ENCODE results near the gene ANKHD1.

Gene ANKHD1

DNA sequence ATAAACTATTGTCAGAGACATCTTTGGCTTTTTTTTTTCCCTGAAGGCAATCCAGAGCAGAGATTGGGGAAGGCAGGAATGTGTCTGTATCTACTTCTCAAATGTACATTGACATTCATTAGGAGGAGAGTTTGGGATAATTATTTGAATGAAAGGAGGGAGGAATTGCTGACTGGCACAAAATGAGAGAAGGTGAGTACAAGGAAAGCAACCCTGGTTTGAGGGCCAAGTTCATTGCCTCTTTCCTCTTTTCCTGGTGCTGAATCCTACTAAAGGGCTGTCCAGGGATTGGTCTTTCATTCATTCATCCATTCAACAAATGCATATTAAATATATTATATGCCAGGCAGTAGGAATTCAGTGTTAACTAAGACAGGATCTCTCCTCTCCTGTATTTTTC lies 18.8 kb upstream of the ANKHD1 start:
- TF ChIP-seq, protein P1, sequence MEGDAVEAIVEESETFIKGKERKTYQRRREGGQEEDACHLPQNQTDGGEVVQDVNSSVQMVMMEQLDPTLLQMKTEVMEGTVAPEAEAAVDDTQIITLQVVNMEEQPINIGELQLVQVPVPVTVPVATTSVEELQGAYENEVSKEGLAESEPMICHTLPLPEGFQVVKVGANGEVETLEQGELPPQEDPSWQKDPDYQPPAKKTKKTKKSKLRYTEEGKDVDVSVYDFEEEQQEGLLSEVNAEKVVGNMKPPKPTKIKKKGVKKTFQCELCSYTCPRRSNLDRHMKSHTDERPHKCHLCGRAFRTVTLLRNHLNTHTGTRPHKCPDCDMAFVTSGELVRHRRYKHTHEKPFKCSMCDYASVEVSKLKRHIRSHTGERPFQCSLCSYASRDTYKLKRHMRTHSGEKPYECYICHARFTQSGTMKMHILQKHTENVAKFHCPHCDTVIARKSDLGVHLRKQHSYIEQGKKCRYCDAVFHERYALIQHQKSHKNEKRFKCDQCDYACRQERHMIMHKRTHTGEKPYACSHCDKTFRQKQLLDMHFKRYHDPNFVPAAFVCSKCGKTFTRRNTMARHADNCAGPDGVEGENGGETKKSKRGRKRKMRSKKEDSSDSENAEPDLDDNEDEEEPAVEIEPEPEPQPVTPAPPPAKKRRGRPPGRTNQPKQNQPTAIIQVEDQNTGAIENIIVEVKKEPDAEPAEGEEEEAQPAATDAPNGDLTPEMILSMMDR (conservative IDR thresholded peaks at IDR 0.05): no peak
- H3K27ac ChIP-seq: no peak overlapping the region

DNA sequence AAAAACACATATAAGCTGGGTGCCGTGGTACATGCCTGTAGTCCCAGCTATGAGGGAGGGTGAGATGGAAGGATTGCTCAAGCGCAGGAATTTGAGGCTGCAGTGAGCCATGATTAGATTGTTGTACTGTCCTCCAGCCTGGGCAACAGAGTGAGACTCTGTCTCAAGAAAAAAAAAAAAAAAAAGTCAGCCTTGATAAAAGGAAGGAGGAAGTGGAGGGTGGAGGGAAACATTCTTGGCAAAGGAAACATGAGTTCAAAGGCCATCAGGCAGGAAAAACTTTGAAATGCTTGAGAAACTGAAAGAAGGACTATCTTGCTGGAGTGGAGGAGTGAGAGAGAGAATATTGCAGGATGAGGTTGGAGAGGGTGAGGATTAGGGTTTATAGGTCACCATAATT lies 18.3 kb upstream of the ANKHD1 start:
- H3K27ac ChIP-seq: no peak overlapping the region
- TF ChIP-seq, protein P1 (conservative IDR thresholded peaks at IDR 0.05): no peak

DNA sequence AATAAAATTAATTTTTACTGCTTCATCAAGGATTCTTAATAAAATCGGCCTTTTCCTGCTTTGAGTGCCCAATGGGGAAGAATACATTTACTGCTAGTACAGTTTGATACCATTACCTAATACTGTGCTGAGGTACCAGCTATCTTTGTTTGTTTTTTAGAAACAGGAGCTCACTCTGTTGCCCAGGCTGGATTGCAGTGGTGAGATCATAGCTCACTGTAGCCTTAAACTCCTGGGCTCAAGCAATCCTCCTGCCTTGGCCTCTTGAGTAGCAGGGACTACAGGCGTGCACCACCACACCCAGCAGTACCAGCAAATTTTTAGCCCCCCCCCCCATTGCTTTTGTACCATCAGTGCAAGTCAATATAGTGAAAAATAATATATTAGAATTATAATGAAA lies 13.6 kb upstream of the ANKHD1 start:
- H3K27ac ChIP-seq: no peak overlapping the region

DNA sequence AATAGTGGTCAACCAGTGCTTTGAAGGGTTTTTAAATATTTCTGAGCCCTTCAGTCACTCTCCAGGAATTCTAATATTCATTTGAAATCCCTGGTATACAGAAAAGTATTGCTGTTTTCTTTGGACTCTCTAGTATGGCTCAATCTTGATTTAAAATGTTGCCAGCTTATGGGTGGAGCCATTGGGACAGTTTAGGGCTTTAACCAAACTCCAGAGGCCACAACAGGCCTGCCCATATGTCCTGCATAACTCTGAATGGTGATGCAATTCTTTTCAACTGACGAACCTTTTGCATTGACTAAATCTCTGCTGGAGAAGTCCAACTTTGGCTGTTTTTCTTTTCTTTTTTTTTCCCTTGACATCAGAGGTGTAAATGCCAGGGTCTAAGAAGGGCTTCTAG lies 10.3 kb upstream of the ANKHD1 start:
- TF ChIP-seq, protein P1 (conservative IDR thresholded peaks at IDR 0.05): no peak
- H3K27ac ChIP-seq: no peak overlapping the region

More for the DNA sequence above, 13.6 kb upstream of the ANKHD1 start:
- TF ChIP-seq, protein P1 (conservative IDR thresholded peaks at IDR 0.05): no peak

DNA sequence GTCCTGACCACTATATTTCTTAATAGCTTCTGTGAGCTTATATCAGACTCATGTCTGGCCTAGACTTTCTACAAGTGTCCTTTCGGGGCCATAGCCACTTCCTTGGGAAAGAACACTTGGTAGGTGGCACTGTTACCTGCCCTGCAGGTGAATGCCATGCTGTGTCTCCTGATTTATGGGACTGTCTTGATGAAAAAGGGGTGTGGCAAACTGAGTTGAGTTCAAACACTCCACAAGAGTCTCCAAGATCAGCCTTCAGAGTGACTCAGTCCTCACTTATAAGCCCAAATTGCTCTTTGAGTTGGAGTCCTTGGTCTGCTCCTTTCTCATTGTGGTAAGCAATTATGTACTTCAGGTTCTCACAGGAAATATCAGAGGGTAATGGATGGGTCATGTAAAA lies 9.9 kb upstream of the ANKHD1 start:
- TF ChIP-seq, protein P1 (conservative IDR thresholded peaks at IDR 0.05): no peak
- H3K27ac ChIP-seq: no peak overlapping the region

DNA sequence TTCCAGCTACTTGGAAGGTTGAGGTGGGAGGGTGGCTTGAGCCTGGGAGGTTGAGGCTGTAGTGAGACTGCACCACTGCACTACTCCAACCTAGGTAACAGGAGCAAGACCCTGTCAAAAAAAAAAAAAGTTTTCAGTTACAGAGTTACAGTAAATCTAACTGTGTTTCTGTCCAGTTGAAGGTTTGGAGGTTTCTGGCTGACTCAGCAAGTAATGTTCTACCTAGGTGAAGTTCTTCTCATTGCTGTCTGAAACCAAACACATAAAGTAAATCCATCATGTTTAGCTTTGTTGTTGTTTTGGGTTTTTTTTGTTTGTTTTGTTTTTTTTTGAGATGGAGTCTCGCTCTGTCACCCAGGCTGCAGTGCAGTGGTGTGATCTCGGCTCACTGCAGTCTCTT lies 7.9 kb upstream of the ANKHD1 start:
- H3K27ac ChIP-seq: no peak overlapping the region
- TF ChIP-seq, protein P1 (conservative IDR thresholded peaks at IDR 0.05): no peak

DNA sequence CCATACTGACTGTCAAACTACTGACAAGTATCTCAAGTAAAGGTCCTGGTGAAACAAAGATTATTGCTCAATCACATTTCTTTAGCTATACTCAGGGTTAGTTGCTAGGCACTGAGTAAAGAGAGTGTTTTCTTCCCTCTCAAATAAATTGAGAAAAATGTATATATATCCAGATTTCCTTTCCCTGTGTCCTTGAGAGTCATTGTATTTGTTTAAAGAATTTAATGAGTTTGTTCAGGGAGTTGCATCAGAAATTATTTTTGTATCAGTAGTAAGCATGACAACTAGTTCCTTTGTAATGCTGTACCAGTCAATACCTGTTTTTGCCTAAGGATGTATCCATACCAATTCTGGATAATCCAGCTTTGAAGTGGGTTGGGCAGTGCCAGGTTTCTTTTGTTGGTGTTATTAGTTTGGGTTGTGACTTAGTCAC lies 3.2 kb upstream of the ANKHD1 start:
- peak overlapping the region; percentile 95 for H3K27ac ChIP-seq
- TF ChIP-seq, protein P1 (conservative IDR thresholded peaks at IDR 0.05): no peak
